ENCODE data around the gene KRTAP4-16.
"Not testable (repeated sequence)": the region's sequence is repeated elsewhere in the genome, so short reads cannot be mapped to it uniquely, and the experiment has no call there.

Gene KRTAP4-16

DNA sequence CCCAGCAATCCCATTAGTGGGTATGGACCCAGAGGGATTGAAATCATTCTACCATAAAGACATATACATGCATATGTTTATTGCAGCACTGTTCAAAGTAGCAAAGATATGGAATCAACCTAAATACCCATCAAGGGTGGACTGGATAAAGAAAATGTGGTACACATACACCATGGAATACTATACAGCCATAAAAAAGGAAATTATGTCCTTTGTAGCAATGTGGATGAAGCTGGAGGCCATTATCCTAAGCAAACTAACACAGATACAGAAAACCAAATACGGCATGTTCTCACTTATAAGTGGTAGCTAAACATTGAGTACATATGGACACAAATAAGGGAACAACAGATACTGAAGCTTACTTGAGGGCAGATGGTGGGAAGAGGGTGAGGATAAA lies 44.5 kb downstream of the KRTAP4-16 start:
- no peaks in the 10 kb centered on the region for H4K20me1 ChIP-seq (ENCODE audit: insufficient read depth, low read length)
- H2AFZ ChIP-seq (ENCODE audit: low read depth, low read length) = no peak overlapping the region
- peaks cover 3% of the 10 kb centered on the region for H3K27me3 ChIP-seq (ENCODE audit: insufficient read depth, low read length, poor library complexity)
- no peak overlapping the region for H3K27ac ChIP-seq (ENCODE audit: low read length)
- H3K9ac ChIP-seq (ENCODE audit: low read depth, low read length) = no peak overlapping the region
- H3K4me3 ChIP-seq (ENCODE audit: low read depth in 1 of 2, low read length in 2 of 2) = no peak overlapping the region
- H3K79me2 ChIP-seq (ENCODE audit: insufficient read depth, low read length) = no peaks in the 10 kb centered on the region
- no peak for DNase-seq
- no peak for ATAC-seq (ENCODE audit: insufficient read depth, low read depth)
- H3K4me2 ChIP-seq (ENCODE audit: insufficient read depth, low read length) = no peak overlapping the region
- no peak for TF ChIP-seq EZH2 (IDR thresholded peaks at IDR 0.05; ENCODE audit: borderline replicate concordance, low read depth, low read length, severe bottlenecking)
- TF ChIP-seq, protein P1, sequence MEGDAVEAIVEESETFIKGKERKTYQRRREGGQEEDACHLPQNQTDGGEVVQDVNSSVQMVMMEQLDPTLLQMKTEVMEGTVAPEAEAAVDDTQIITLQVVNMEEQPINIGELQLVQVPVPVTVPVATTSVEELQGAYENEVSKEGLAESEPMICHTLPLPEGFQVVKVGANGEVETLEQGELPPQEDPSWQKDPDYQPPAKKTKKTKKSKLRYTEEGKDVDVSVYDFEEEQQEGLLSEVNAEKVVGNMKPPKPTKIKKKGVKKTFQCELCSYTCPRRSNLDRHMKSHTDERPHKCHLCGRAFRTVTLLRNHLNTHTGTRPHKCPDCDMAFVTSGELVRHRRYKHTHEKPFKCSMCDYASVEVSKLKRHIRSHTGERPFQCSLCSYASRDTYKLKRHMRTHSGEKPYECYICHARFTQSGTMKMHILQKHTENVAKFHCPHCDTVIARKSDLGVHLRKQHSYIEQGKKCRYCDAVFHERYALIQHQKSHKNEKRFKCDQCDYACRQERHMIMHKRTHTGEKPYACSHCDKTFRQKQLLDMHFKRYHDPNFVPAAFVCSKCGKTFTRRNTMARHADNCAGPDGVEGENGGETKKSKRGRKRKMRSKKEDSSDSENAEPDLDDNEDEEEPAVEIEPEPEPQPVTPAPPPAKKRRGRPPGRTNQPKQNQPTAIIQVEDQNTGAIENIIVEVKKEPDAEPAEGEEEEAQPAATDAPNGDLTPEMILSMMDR (IDR thresholded peaks at IDR 0.05; ENCODE audit: borderline replicate concordance, extremely low read depth, low read length, poor library complexity, severe bottlenecking) = no peak
- no peaks in the 10 kb centered on the region for H3K36me3 ChIP-seq (ENCODE audit: insufficient read depth, low read length)
- no peaks in the 10 kb centered on the region for H3K9me3 ChIP-seq (ENCODE audit: insufficient read depth, low read length, severe bottlenecking)
- H3K4me1 ChIP-seq (ENCODE audit: insufficient read depth, low read length) = no peaks in the 10 kb centered on the region

GRCh38 chr17:41055130-41055529 lies 46.9 kb downstream of the KRTAP4-16 start, which contains the start of gene KRTAP2-2:
KRTAP2-2 (minus strand) TSS chr17:41055230; CDS start chr17:41055211, 19 bp downstream.
- not testable (repeated sequence) for H3K9me3 ChIP-seq (ENCODE audit: insufficient read depth, low read length, severe bottlenecking); ATAC-seq (ENCODE audit: insufficient read depth, low read depth); DNase-seq; H3K4me3 ChIP-seq (ENCODE audit: low read depth in 1 of 2, low read length in 2 of 2); H3K36me3 ChIP-seq (ENCODE audit: insufficient read depth, low read length); H2AFZ ChIP-seq (ENCODE audit: low read depth, low read length); H3K4me1 ChIP-seq (ENCODE audit: insufficient read depth, low read length); H3K9ac ChIP-seq (ENCODE audit: low read depth, low read length); H3K4me2 ChIP-seq (ENCODE audit: insufficient read depth, low read length); H4K20me1 ChIP-seq (ENCODE audit: insufficient read depth, low read length); H3K79me2 ChIP-seq (ENCODE audit: insufficient read depth, low read length); H3K27me3 ChIP-seq (ENCODE audit: insufficient read depth, low read length, poor library complexity); H3K27ac ChIP-seq (ENCODE audit: low read length)

DNA sequence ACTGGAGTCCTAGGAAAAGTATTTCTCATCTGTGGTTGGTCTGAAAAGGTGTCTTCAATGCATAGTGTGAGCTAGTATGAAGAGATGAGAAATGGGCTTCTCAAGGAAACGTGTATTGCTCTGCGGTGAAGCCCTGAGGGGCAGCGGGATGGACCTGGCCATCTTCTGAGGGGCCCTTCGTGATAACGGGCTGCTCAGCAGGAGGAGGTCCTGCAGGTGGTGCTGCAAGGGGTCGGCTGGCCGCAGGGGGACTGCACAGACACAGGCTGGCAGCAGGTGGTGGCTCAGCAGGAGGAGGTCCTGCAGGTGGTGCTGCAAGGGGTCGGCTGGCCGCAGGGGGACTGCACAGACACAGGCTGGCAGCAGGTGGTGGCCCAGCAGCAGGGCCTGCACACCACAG lies 47.5 kb downstream of the KRTAP4-16 start:
- not testable (repeated sequence) for H3K79me2 ChIP-seq (ENCODE audit: insufficient read depth, low read length); DNase-seq; H3K36me3 ChIP-seq (ENCODE audit: insufficient read depth, low read length)

DNA sequence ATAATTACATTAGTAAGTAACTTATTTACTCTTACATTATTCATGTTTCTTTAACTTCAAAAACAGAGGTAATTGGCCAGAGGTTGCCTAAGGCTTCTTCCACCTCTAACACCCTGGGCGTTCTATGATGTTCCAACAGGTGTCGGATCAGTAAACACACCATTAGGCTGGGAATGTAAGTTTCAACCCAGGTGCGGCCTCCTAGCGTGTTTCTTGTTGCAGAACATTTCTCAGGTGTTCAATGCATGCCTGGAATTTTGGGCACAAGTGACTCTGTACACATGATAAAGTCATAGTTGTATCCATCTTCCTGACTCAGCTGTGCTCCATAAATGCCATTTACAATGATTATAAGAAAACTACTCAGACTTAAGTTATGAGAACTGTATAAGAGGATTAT lies 48.0 kb downstream of the KRTAP4-16 start:
- DNase-seq = no peak
- no peak overlapping the region for H3K4me3 ChIP-seq (ENCODE audit: low read depth in 1 of 2, low read length in 2 of 2)
- ATAC-seq (ENCODE audit: insufficient read depth, low read depth) = no peak

More for the DNA sequence above, 47.5 kb downstream of the KRTAP4-16 start:
- H3K9me3 ChIP-seq (ENCODE audit: insufficient read depth, low read length, severe bottlenecking); H3K4me2 ChIP-seq (ENCODE audit: insufficient read depth, low read length); H4K20me1 ChIP-seq (ENCODE audit: insufficient read depth, low read length); H3K27me3 ChIP-seq (ENCODE audit: insufficient read depth, low read length, poor library complexity); H3K4me1 ChIP-seq (ENCODE audit: insufficient read depth, low read length); H3K9ac ChIP-seq (ENCODE audit: low read depth, low read length); H3K4me3 ChIP-seq (ENCODE audit: low read depth in 1 of 2, low read length in 2 of 2); ATAC-seq (ENCODE audit: insufficient read depth, low read depth); H3K27ac ChIP-seq (ENCODE audit: low read length); H2AFZ ChIP-seq (ENCODE audit: low read depth, low read length): not testable (repeated sequence)

More for the DNA sequence above, 48.0 kb downstream of the KRTAP4-16 start:
- Histone ChIP-seq H2AFZ (ENCODE audit: low read depth, low read length) (no peak overlapping the region), H3K4me1 (ENCODE audit: insufficient read depth, low read length) (no peaks in the 10 kb centered on the region), H3K27ac (ENCODE audit: low read length) (no peak overlapping the region), H3K9ac (ENCODE audit: low read depth, low read length) (no peak overlapping the region), H3K27me3 (ENCODE audit: insufficient read depth, low read length, poor library complexity) (peaks cover 8% of the 10 kb centered on the region), H3K4me2 (ENCODE audit: insufficient read depth, low read length) (no peak overlapping the region), H3K79me2 (ENCODE audit: insufficient read depth, low read length) (no peaks in the 10 kb centered on the region), H4K20me1 (ENCODE audit: insufficient read depth, low read length) (no peaks in the 10 kb centered on the region), H3K36me3 (ENCODE audit: insufficient read depth, low read length) (no peaks in the 10 kb centered on the region), H3K9me3 (ENCODE audit: insufficient read depth, low read length, severe bottlenecking) (no peaks in the 10 kb centered on the region)
- TF ChIP-seq, protein P1 (IDR thresholded peaks at IDR 0.05; ENCODE audit: borderline replicate concordance, extremely low read depth, low read length, poor library complexity, severe bottlenecking) = no peak
- TF ChIP-seq EZH2 (IDR thresholded peaks at IDR 0.05; ENCODE audit: borderline replicate concordance, low read depth, low read length, severe bottlenecking) = no peak
